Measurements from ENCODE around the gene FOXO1.

The FOXO1 gene

DNA sequence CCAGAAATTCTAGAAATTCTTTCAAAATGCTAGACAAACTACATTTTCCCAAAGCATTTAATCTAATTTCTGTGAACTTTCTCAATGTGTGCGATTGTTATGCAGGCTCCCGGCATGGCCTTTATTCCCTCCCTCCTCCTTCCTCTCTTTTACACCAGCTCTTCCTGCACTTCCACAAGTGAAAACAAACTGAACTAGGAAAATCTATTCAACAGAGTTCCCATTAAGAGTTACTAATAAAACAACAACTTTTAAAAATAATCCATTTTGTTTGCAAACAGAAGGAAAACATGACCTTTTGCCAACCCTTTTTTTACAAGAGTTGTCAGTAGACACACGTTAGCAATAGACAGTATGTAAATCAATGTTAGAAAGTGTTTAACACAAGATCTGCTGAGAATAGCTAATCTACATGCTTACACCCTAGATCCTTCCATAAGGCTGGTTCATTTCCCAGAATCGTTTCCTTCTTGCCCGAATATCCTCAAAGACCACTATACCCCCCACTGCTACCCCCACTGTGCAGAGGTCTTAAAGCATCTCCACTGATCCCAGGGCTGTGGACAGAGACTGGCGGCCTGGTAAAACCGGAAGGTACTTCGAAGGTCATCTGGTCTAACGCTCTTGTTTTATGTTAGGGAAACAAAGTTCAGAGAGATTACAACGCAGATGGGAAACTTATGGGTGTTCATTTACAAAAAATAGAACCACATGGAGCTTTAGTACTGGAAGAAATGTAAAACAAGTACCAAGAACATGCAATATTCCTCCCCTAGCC, 98.0 kb downstream of the FOXO1 start:
- Histone ChIP-seq H3K27ac (ENCODE audit: low read depth, low read length) (no peak overlapping the region), H3K9me3 (ENCODE audit: low read length) (no peaks in the 10 kb centered on the region), H3K4me3 (ENCODE audit: low read depth in 1 of 2, low read length in 2 of 2) (no peak overlapping the region), H3K4me1 (ENCODE audit: insufficient read depth, low read length) (peaks cover 45% of the 10 kb centered on the region), H3K36me3 (ENCODE audit: insufficient read depth, low read length) (no peaks in the 10 kb centered on the region), H3K9ac (ENCODE audit: low read length) (no peak overlapping the region), H3K27me3 (ENCODE audit: control insufficient read depth in 1 of 2, insufficient read depth in 2 of 2, low read length in 2 of 2) (no peaks in the 10 kb centered on the region)

- H3K9me3 ChIP-seq (ENCODE audit: low read length): no peaks in the 10 kb centered on the region
- no peaks in the 10 kb centered on the region for H3K27me3 ChIP-seq (ENCODE audit: control insufficient read depth in 1 of 2, insufficient read depth in 2 of 2, low read length in 2 of 2)
- H3K9ac ChIP-seq (ENCODE audit: low read length): no peak overlapping the region
- H3K27ac ChIP-seq (ENCODE audit: low read depth, low read length): no peak overlapping the region
- H3K36me3 ChIP-seq (ENCODE audit: insufficient read depth, low read length): no peaks in the 10 kb centered on the region
- H3K4me1 ChIP-seq (ENCODE audit: insufficient read depth, low read length): peaks cover 47% of the 10 kb centered on the region
- H3K4me3 ChIP-seq (ENCODE audit: low read depth in 1 of 2, low read length in 2 of 2): no peak overlapping the region
Observed at GRCh38 chr13:40566811-40567210, 99.6 kb downstream of the FOXO1 start.

- Histone ChIP-seq H3K4me3 (ENCODE audit: low read depth in 1 of 2, low read length in 2 of 2) (no peak overlapping the region), H3K4me1 (ENCODE audit: insufficient read depth, low read length) (peaks cover 47% of the 10 kb centered on the region), H3K9ac (ENCODE audit: low read length) (no peak overlapping the region), H3K9me3 (ENCODE audit: low read length) (no peaks in the 10 kb centered on the region), H3K27ac (ENCODE audit: low read depth, low read length) (no peak overlapping the region), H3K27me3 (ENCODE audit: control insufficient read depth in 1 of 2, insufficient read depth in 2 of 2, low read length in 2 of 2) (no peaks in the 10 kb centered on the region), H3K36me3 (ENCODE audit: insufficient read depth, low read length) (no peaks in the 10 kb centered on the region)
Observed at GRCh38 chr13:40565282-40566148, 100.9 kb downstream of the FOXO1 start.

- Histone ChIP-seq H3K27me3 (ENCODE audit: control insufficient read depth in 1 of 2, insufficient read depth in 2 of 2, low read length in 2 of 2) (no peaks in the 10 kb centered on the region), H3K9me3 (ENCODE audit: low read length) (no peaks in the 10 kb centered on the region), H3K4me3 (ENCODE audit: low read depth in 1 of 2, low read length in 2 of 2) (no peak overlapping the region), H3K27ac (ENCODE audit: low read depth, low read length) (no peak overlapping the region), H3K9ac (ENCODE audit: low read length) (no peak overlapping the region), H3K4me1 (ENCODE audit: insufficient read depth, low read length) (peaks cover 46% of the 10 kb centered on the region), H3K36me3 (ENCODE audit: insufficient read depth, low read length) (no peaks in the 10 kb centered on the region)
Observed at GRCh38 chr13:40564342-40565001, 102.0 kb downstream of the FOXO1 start.

- no peak overlapping the region for H3K4me3 ChIP-seq (ENCODE audit: low read depth in 1 of 2, low read length in 2 of 2)
- H3K36me3 ChIP-seq (ENCODE audit: insufficient read depth, low read length): no peaks in the 10 kb centered on the region
- H3K9ac ChIP-seq (ENCODE audit: low read length): no peak overlapping the region
- H3K27me3 ChIP-seq (ENCODE audit: control insufficient read depth in 1 of 2, insufficient read depth in 2 of 2, low read length in 2 of 2): no peaks in the 10 kb centered on the region
- no peak overlapping the region for H3K27ac ChIP-seq (ENCODE audit: low read depth, low read length)
- no peaks in the 10 kb centered on the region for H3K9me3 ChIP-seq (ENCODE audit: low read length)
- peaks cover 36% of the 10 kb centered on the region for H3K4me1 ChIP-seq (ENCODE audit: insufficient read depth, low read length)
Observed at GRCh38 chr13:40563350-40564125, 102.9 kb downstream of the FOXO1 start.

GRCh38 chr13:40562975-40563349, 103.5 kb downstream of the FOXO1 start:
- H3K27ac ChIP-seq (ENCODE audit: low read depth, low read length): no peak overlapping the region
- H3K4me1 ChIP-seq (ENCODE audit: insufficient read depth, low read length): peaks cover 31% of the 10 kb centered on the region
- H3K9ac ChIP-seq (ENCODE audit: low read length): no peak overlapping the region

GRCh38 chr13:40559915-40560314, 106.5 kb downstream of the FOXO1 start:
- Histone ChIP-seq H3K9ac (ENCODE audit: low read length) (no peak overlapping the region), H3K27me3 (ENCODE audit: control insufficient read depth in 1 of 2, insufficient read depth in 2 of 2, low read length in 2 of 2) (no peaks in the 10 kb centered on the region), H3K9me3 (ENCODE audit: low read length) (no peaks in the 10 kb centered on the region), H3K27ac (ENCODE audit: low read depth, low read length) (no peak overlapping the region), H3K4me3 (ENCODE audit: low read depth in 1 of 2, low read length in 2 of 2) (no peak overlapping the region), H3K36me3 (ENCODE audit: insufficient read depth, low read length) (no peaks in the 10 kb centered on the region), H3K4me1 (ENCODE audit: insufficient read depth, low read length) (peaks cover 16% of the 10 kb centered on the region)

More at GRCh38 chr13:40562975-40563349, 103.5 kb downstream of the FOXO1 start:
- Histone ChIP-seq H3K9me3 (ENCODE audit: low read length) (no peaks in the 10 kb centered on the region), H3K4me3 (ENCODE audit: low read depth in 1 of 2, low read length in 2 of 2) (no peak overlapping the region), H3K36me3 (ENCODE audit: insufficient read depth, low read length) (no peaks in the 10 kb centered on the region), H3K27me3 (ENCODE audit: control insufficient read depth in 1 of 2, insufficient read depth in 2 of 2, low read length in 2 of 2) (no peaks in the 10 kb centered on the region)

- no peaks in the 10 kb centered on the region for H3K36me3 ChIP-seq (ENCODE audit: insufficient read depth, low read length)
- H3K4me1 ChIP-seq (ENCODE audit: insufficient read depth, low read length): peaks cover 4% of the 10 kb centered on the region
- no peak overlapping the region for H3K9ac ChIP-seq (ENCODE audit: low read length)
- H3K27me3 ChIP-seq (ENCODE audit: control insufficient read depth in 1 of 2, insufficient read depth in 2 of 2, low read length in 2 of 2): no peaks in the 10 kb centered on the region
- no peak overlapping the region for H3K4me3 ChIP-seq (ENCODE audit: low read depth in 1 of 2, low read length in 2 of 2)
- H3K9me3 ChIP-seq (ENCODE audit: low read length): no peaks in the 10 kb centered on the region
- no peak overlapping the region for H3K27ac ChIP-seq (ENCODE audit: low read depth, low read length)
Observed at GRCh38 chr13:40558656-40559055, 107.8 kb downstream of the FOXO1 start.

- no peak overlapping the region for H3K27ac ChIP-seq (ENCODE audit: low read depth, low read length)
- H3K4me3 ChIP-seq (ENCODE audit: low read depth in 1 of 2, low read length in 2 of 2): no peak overlapping the region
- no peaks in the 10 kb centered on the region for H3K27me3 ChIP-seq (ENCODE audit: control insufficient read depth in 1 of 2, insufficient read depth in 2 of 2, low read length in 2 of 2)
- H3K36me3 ChIP-seq (ENCODE audit: insufficient read depth, low read length): no peaks in the 10 kb centered on the region
- no peak overlapping the region for H3K9ac ChIP-seq (ENCODE audit: low read length)
- H3K4me1 ChIP-seq (ENCODE audit: insufficient read depth, low read length): no peaks in the 10 kb centered on the region
- H3K9me3 ChIP-seq (ENCODE audit: low read length): no peaks in the 10 kb centered on the region
Observed at GRCh38 chr13:40556453-40556852, 110.0 kb downstream of the FOXO1 start.

DNA sequence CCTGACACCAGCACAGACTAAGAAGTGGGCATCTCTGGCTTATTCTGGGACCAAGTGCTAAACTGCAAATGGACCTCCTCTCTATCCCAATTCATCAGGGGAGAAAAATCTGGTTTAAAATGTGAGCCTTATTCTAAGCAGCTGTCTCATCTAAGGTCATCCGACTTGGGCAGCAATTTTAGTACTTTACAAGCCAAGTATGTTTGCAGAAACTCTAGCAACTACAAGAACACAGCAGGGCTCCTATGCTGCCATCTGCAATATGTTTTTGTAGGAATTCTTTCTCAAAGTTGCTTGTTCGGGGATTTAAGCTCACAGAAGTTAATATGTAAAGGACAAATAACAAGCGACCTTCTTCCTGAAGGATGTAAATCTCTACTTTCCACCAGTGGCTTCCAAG, 113.1 kb downstream of the FOXO1 start:
- no peak overlapping the region for H3K4me3 ChIP-seq (ENCODE audit: low read depth in 1 of 2, low read length in 2 of 2)
- H3K27me3 ChIP-seq (ENCODE audit: control insufficient read depth in 1 of 2, insufficient read depth in 2 of 2, low read length in 2 of 2): no peaks in the 10 kb centered on the region
- H3K4me1 ChIP-seq (ENCODE audit: insufficient read depth, low read length): no peaks in the 10 kb centered on the region
- no peak overlapping the region for H3K27ac ChIP-seq (ENCODE audit: low read depth, low read length)
- H3K9me3 ChIP-seq (ENCODE audit: low read length): no peaks in the 10 kb centered on the region
- H3K9ac ChIP-seq (ENCODE audit: low read length): no peak overlapping the region
- no peaks in the 10 kb centered on the region for H3K36me3 ChIP-seq (ENCODE audit: insufficient read depth, low read length)

DNA sequence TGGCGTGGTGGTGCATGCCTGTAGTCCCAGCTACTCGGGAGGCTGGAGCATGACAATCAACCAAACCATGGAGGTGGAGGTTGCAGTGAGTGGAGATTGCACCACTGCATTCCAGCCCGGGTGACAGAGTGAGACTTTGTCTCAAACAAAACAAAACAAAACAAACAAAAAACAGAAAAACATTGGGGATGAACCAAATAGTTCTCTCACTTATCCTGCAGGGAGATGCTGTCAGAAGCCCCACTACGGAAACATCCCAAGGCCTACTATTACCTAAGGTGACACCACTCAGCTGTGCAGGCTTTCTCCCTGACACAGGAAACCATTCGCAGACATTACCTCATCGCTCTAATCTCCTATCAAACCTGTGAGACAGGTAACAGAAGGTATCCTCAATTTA, 113.5 kb downstream of the FOXO1 start:
- Histone ChIP-seq H3K27ac (ENCODE audit: low read depth, low read length) (no peak overlapping the region), H3K4me3 (ENCODE audit: low read depth in 1 of 2, low read length in 2 of 2) (no peak overlapping the region), H3K36me3 (ENCODE audit: insufficient read depth, low read length) (no peaks in the 10 kb centered on the region), H3K27me3 (ENCODE audit: control insufficient read depth in 1 of 2, insufficient read depth in 2 of 2, low read length in 2 of 2) (no peaks in the 10 kb centered on the region), H3K4me1 (ENCODE audit: insufficient read depth, low read length) (peaks cover 3% of the 10 kb centered on the region), H3K9ac (ENCODE audit: low read length) (no peak overlapping the region), H3K9me3 (ENCODE audit: low read length) (no peaks in the 10 kb centered on the region)
